NOMO-1 (cell line): ENCODE results near the gene DNAJC4.

ENCODE experiments used
- DNase-seq, 2 experiments: peaks; one replicate each; lab custom pipeline; 2025; ENCODE audit not compliant: unreplicated experiment in 2 of 2; lab: John Stamatoyannopoulos, UW

DNAJC4 gene

DNA sequence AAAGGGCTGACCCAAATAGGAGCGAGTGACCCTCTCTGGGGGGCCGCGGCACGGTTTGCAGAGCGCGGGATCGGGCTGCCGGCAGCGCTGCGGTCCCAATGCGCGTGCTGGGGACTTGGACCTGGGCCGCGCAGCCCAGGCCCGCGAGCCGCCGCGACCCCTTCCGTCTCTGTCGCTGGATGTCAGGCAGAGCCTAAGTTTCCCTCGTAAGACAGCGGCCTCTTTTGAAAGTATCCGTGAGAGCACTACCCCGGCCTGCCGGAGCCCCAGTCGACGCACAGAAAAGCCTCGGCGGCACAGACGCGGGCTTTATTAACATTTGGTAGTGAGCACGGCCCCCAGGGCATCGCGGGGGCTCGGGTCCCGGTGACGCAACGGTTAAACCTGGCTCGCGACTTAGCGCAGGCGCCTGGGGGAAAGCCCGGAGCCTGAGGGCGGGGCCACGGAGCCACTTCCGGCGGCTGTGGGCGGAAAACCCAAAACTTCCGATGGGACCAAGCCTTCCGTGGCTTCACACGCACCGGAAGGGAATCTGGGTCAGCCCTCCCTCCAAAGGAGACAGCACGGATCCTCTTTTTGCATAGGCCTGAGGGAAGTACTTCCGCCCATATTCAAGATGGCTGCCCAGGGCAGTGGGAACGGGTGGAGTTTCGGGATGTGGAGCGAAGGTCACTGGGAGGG, 39.3 kb downstream of the DNAJC4 start:
- peak; percentile 98 to 99 for DNase-seq

DNA sequence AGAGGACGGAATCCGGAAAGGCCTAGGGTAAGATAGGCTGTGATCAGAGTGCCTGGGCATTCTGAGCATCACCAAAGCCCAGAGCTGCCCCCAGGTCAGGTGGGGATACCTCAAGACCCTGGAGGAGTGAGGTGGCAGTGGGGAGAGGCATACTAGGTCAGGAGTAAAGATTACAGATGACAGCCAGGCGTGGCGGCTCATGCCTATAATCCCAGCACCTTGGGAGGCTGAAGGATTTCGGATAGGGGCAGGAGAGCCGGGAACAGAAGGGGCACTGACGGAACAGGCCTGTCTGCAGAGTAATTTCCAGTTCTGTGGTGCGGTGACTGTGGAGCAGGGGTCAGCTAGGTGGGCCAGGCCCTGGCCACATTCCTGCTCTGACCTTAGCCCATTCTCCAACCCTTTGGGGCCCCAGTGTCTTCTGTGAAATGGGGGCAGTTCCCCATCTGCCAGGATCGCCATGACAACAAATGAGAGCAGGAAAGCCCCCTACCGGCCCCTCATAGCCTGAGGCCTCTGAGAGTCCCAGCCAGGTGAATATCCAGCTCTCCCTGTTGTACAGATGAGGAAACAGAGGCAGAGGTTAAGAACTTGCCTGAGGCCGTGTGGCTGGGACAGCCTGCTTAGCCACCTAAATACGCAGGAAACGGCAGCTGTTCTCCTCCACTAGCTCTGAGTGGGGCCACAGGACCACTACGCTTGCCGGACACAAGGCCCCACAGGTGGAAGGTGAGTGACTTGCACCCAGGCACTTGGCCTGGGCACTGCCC, 44.9 kb downstream of the DNAJC4 start:
- DNase-seq, result no peak

DNA sequence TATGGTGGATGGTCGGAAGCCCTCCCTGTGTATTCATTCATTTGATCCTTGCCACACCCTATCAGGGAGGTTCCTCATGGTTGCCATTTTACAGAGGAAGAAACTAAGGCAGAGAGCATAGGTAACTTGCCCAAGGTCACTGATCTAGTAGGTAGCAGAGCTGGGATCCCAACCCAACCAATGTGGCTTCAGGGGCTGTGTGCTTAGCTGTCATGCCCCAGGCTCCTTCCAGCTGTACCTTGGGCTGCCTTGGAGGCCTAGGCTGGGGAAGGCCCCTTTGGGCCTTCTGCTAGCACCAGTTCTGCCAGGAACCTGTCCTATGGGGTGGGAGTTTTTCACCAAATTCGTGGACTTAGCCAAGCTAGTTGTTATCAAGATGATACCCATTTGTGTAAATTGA, 45.5 kb downstream of the DNAJC4 start:
- DNase-seq, result no peak

DNA sequence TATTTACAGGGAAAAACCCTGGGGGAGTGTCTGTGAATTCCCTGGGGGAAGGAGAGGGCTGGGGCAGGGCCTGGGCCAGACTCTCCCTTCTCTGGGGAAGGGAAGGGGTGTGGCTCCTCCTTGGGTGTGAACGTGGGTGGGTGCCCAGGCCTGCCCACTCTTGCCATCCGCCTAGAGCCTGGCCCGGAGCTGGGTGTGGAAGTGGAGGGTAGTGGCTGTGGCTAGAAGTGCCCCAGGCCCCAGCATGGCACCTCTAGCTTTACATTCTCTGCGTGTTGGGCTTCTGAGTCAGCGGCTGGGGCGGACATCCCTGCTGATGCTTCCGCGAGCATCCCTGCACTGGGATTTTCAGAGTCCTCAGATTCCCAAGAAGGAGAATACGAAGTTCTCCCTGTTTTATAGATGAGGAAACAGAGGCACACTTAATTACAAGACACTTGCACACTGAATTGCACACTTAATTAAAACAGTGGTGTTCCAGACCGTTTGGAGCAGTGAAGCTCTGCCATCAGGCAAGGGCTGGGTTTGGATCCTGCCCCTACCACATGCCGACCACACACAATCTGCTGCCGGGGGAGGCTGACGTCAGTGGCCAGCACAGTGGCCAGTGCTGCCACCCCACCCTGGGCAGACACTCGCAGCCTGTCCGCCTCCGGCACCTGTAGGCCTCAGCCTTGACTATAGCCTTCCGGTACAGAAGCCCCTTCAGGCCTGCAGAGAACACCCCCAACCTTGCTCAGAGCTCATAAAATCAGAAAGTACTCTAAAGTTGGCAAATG, 46.5 kb downstream of the DNAJC4 start:
- no peak for DNase-seq

DNA sequence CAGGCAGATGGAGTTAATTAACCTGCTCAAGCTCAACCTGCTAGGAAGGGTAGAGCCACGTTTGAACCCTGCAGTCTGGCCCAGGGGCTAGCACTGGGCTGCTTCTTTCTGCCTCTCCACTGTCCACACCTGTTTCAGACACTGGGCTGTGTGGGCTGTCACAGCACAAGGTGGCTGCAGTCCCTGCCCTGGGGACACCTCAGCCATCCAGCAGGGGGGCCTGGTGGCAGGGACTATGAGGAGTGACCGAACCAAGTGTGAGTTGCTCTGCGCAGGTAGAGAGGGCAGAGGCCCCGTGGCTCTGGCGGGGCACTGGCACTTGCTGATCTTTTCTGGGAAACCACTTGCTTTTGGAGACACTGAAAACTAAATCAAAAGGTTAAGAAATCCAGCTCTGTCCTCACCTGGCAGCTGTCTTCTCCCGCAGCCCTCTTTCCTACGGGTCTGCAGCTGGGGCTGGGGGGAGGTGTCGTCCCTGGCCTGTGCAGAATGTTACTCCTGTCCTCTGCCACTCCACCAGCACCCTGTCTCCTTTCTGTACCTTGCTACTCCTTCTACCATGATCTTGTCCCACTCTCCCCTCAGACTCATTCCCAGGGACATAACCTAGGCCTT, 48.3 kb downstream of the DNAJC4 start:
- DNase-seq, result no peak

DNA sequence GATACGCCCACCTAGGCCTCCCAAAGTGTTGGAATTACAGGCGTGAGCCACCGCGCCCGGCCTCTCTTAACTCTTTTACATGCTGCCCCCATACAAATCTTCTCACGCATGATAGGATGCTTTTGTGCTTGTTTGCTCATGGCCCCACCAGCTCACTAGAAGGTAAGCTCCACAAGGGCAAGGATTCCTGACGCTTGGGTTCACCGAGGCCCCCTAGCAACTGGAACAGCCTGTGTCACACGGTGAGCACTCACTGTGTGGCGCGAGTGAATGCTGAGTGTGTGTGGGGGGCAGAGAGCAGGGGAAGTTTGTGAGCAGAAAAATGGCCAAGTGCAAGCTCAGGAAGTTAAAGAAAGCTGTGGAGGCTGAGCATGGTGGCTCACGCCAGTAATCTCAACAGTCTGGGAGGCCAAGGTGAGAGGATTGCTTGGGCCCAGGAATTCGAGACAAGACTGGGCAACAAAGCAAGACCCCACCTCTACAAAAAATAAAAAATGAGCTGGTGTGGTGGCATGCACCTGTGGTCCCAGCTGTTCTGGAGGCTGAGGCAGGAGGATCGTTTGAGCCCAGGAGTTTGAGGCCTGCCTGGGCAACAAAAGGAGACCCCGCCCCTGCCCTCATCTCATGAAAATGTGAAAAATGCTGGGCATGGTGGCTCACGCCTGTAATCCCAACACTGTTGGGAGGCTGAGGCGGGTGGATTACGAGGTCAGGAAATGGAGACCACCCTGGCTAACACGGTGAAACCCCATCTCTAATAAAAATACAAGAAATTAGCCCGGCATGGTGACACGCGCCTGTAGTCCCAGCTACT, 51.8 kb downstream of the DNAJC4 start:
- no peak for DNase-seq

DNA sequence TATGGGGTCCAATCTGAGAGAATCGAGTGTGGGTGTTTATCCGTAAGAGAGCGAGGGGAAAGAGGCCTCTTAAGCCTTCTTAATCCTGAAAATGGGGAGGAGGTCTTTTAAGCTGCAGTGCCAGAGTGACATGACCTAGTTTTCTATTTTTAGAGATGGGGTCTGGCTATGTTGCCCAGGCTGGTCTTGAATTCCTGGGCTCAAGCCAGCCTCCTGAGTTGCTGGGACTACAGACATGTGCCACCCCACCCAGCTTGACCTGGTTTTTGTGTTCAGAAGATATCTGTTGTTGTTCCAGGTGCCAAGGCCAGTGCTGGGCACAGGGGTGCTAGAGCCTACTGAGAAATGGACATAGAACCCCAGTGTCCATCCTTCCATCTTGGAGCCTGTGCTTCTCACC, 52.7 kb downstream of the DNAJC4 start:
- DNase-seq, result no peak
